K562 (cell line): ENCODE data around the gene TRIM37. TPM values are rescaled to one million over a fixed set of nuclear protein-coding genes. Genes with fewer than 3 reads are reported as not detected.

Experiments
- ARID1B ChIP-seq: fragments of 450-650 bp; IDR thresholded peaks from 2 replicates; pipeline ENCODE4 v1.6.1; 2016; ENCODE audit warnings: antibody characterized with exemption, mild to moderate bottlenecking, inconsistent platforms
- ATF3 ChIP-seq, 2 experiments: fragments of 450-650 bp in 1 of 2; sonication (generic) in 1 of 2; formaldehyde crosslinking in 1 of 2; IDR thresholded peaks in 1 of 2; conservative IDR thresholded peaks in 1 of 2; 2 replicates each; pipeline versions ENCODE4 v1.6.1 to v1.8.1; 2016 to 2023; ENCODE audit warnings: mild to moderate bottlenecking in 2 of 2, moderate library complexity in 2 of 2, inconsistent platforms in 1 of 2, missing genetic modification reagents in 1 of 2
- CEBPG ChIP-seq, 3 experiments: fragments of 200-800 bp in 1 of 3; sonication (Bioruptor generic) in 1 of 3; sonication (generic) in 1 of 3; formaldehyde crosslinking in 1 of 3; IDR thresholded peaks in 2 of 3; conservative IDR thresholded peaks in 1 of 3; 2 replicates each; pipeline versions ENCODE4 v1.6.1 to v1.8.0; 2016 to 2022; ENCODE audit warnings: missing compliant biosample characterization in 2 of 3, missing genetic modification characterization in 2 of 3, mild to moderate bottlenecking in 1 of 3, missing genetic modification reagents in 1 of 3
- FIP1L1 ChIP-seq: fragments of 200-400 bp; formaldehyde crosslinking; IDR thresholded peaks from 2 replicates; pipeline ENCODE4 v1.6.1; 2018; ENCODE audit warnings: mild to moderate bottlenecking, low read depth, low read length; ENCODE audit not compliant: poor library complexity, severe bottlenecking
- POLR2A ChIP-seq: fragments of 450-650 bp; conservative IDR thresholded peaks from 2 replicates; pipeline ENCODE4 v1.6.1; 2016
- RBM22 ChIP-seq: fragments of 200-400 bp; formaldehyde crosslinking; IDR thresholded peaks from 2 replicates; pipeline ENCODE4 v1.6.1; 2018; ENCODE audit warnings: low read length, low read depth; ENCODE audit not compliant: poor library complexity, severe bottlenecking
- RUNX1 ChIP-seq: sonication (generic); IDR thresholded peaks from 2 replicates; pipeline ENCODE4 v1.6.1; 2016; ENCODE audit warnings: antibody characterized with exemption, low read depth
- SAP30 ChIP-seq: fragments of 200-600 bp; sonication (generic); IDR thresholded peaks from 2 replicates; pipeline ENCODE4 v1.6.1; 2012; ENCODE audit warnings: borderline replicate concordance, low read depth, mild to moderate bottlenecking, moderate library complexity, low read length, control low read depth, inconsistent platforms; ENCODE audit not compliant: insufficient read depth, poor library complexity, severe bottlenecking
- SMAD1 ChIP-seq: fragments of 150-350 bp; IDR thresholded peaks from 2 replicates; pipeline ENCODE4 v1.6.1; 2014; ENCODE audit warnings: low read length, low read depth; ENCODE audit not compliant: partially characterized antibody
- SNRNP70 ChIP-seq: fragments of 200-400 bp; formaldehyde crosslinking; optimal IDR thresholded peaks from 2 replicates; pipeline ENCODE3; 2017; ENCODE audit warnings: low read depth, low read length
- ZNF146 ChIP-seq: IDR thresholded peaks from one replicate; pipeline ENCODE4 v1.6.1; 2018; ENCODE audit warnings: missing compliant biosample characterization; ENCODE audit not compliant: unreplicated experiment
- ZNF174 ChIP-seq: fragments of 250-450 bp; sonication (Bioruptor Pico); IDR thresholded peaks from 2 replicates; pipeline ENCODE4 v1.4.0; 2020; ENCODE audit warnings: mild to moderate bottlenecking
- ZNF212 ChIP-seq: fragments of 450-650 bp; formaldehyde crosslinking; IDR thresholded peaks from 2 replicates; pipeline ENCODE4 v1.4.0; 2020; ENCODE audit warnings: mild to moderate bottlenecking
- polyA plus RNA-seq, 8 experiments: library from polyadenylated mRNA; depleted of rRNA in 4 of 8; stranded (reverse) in 5 of 8; unstranded in 3 of 8; fragments of >200 nt; fragmentation: Nextera tagmentation in 2 of 8; fragmentation: Illumina TruSeq in 1 of 8; extraction: Ambion mirVana in 2 of 8; extraction: Trizol in 1 of 8; gene quantifications; 2 replicates each; pipeline versions ENCODE4 v1.2.1 to v1.2.3, GENCODE V29; 2011 to 2014; ENCODE audit warnings: inconsistent platforms in 1 of 8, missing spikeins in 1 of 8
- total RNA-seq, 7 experiments: library from RNA; depleted of rRNA in 6 of 7; stranded (reverse); fragments of >200 nt in 6 of 7; fragmentation: Illumina TruSeq in 2 of 7; extraction: Trizol in 2 of 7; gene quantifications; 2 replicates each; pipeline versions ENCODE4 v1.2.1 to v1.2.3, GENCODE V29; 2011 to 2021; ENCODE audit warnings: low replicate concordance in 1 of 7
- TF ChIP-seq, protein P1 (sequence below): conservative IDR thresholded peaks from 2 replicates; pipeline ENCODE4 v1.6.1; 2011; ENCODE audit warnings: low read depth, mild to moderate bottlenecking, low read length; ENCODE audit not compliant: control insufficient read depth
- TF ChIP-seq, protein P2 (sequence below), 2 experiments: fragments of 450-650 bp; IDR thresholded peaks; 2 replicates each; pipeline ENCODE4 v1.6.1; 2018; ENCODE audit warnings: mild to moderate bottlenecking in 2 of 2, low read depth in 1 of 2; ENCODE audit not compliant: partially characterized antibody in 2 of 2

Gene TRIM37
- total and polyA plus RNA-seq, 9 of the 15 experiments (the other 6 are each of a cell fraction or from before 2014, with no cell fraction given): 4.5 to 31.4 (median 23.8) TPM

DNA sequence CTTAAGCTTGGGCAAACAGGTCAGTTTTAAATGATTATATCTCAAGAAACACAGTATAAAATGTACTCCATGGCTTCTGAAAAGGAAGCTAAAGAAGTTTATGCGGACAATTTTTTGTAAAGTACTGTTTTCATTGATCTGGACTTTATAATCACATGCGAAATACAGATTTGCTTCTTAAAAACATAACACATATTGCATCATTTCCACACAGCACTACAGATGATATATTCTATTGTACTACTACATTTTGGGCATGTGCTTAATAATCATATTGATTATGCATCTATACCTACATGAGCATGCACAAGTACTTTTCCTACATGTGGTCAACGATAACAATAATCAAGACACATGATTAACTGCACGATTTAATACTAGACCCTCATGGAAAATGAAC is 22.5 kb downstream of the TRIM37 start (continued):
- TF ChIP-seq CEBPG (CRISPR knock-in tag; IDR thresholded peaks at IDR 0.05) (no peak), CEBPG (tag; conservative IDR thresholded peaks at IDR 0.05 in 1 of 2, IDR thresholded peaks at IDR 0.05 in 1 of 2) (peak; percentile 38 to 55; a peak in 1 of 4 replicates), FIP1L1 (no peak), ATF3 (IDR thresholded peaks at IDR 0.05) (peak; percentile 54; the same call in 1 of the 2 replicates), ATF3 (CRISPR knock-in tag; conservative IDR thresholded peaks at IDR 0.05) (no peak), SAP30 (no peak), ZNF212 (CRISPR knock-in tag) (no peak), ZNF174 (no peak), ZNF146 (CRISPR knock-in tag) (no peak), RUNX1 (no peak), SMAD1 (no peak), ARID1B (no peak), RBM22 (no peak), POLR2A (no peak), SNRNP70 (no peak)
- TF ChIP-seq, protein P1, sequence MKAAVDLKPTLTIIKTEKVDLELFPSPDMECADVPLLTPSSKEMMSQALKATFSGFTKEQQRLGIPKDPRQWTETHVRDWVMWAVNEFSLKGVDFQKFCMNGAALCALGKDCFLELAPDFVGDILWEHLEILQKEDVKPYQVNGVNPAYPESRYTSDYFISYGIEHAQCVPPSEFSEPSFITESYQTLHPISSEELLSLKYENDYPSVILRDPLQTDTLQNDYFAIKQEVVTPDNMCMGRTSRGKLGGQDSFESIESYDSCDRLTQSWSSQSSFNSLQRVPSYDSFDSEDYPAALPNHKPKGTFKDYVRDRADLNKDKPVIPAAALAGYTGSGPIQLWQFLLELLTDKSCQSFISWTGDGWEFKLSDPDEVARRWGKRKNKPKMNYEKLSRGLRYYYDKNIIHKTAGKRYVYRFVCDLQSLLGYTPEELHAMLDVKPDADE: no peak
- TF ChIP-seq, protein P2, sequence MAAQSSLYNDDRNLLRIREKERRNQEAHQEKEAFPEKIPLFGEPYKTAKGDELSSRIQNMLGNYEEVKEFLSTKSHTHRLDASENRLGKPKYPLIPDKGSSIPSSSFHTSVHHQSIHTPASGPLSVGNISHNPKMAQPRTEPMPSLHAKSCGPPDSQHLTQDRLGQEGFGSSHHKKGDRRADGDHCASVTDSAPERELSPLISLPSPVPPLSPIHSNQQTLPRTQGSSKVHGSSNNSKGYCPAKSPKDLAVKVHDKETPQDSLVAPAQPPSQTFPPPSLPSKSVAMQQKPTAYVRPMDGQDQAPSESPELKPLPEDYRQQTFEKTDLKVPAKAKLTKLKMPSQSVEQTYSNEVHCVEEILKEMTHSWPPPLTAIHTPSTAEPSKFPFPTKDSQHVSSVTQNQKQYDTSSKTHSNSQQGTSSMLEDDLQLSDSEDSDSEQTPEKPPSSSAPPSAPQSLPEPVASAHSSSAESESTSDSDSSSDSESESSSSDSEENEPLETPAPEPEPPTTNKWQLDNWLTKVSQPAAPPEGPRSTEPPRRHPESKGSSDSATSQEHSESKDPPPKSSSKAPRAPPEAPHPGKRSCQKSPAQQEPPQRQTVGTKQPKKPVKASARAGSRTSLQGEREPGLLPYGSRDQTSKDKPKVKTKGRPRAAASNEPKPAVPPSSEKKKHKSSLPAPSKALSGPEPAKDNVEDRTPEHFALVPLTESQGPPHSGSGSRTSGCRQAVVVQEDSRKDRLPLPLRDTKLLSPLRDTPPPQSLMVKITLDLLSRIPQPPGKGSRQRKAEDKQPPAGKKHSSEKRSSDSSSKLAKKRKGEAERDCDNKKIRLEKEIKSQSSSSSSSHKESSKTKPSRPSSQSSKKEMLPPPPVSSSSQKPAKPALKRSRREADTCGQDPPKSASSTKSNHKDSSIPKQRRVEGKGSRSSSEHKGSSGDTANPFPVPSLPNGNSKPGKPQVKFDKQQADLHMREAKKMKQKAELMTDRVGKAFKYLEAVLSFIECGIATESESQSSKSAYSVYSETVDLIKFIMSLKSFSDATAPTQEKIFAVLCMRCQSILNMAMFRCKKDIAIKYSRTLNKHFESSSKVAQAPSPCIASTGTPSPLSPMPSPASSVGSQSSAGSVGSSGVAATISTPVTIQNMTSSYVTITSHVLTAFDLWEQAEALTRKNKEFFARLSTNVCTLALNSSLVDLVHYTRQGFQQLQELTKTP (IDR thresholded peaks at IDR 0.05; ENCODE audit: low read depth in 1 of 2, partially characterized antibody in 2 of 2): no peak
- TF ChIP-seq, all 486 proteins: peak for 4
